ENCODE results near the gene C11orf42. TPM values are rescaled to one million over a fixed set of nuclear protein-coding genes. Genes with fewer than 3 reads are reported as not detected.

The C11orf42 gene
- total and polyA plus RNA-seq, 2 donors (not counting 3 experiments of a cell fraction or from before 2014, with no cell fraction given): not detected

DNA sequence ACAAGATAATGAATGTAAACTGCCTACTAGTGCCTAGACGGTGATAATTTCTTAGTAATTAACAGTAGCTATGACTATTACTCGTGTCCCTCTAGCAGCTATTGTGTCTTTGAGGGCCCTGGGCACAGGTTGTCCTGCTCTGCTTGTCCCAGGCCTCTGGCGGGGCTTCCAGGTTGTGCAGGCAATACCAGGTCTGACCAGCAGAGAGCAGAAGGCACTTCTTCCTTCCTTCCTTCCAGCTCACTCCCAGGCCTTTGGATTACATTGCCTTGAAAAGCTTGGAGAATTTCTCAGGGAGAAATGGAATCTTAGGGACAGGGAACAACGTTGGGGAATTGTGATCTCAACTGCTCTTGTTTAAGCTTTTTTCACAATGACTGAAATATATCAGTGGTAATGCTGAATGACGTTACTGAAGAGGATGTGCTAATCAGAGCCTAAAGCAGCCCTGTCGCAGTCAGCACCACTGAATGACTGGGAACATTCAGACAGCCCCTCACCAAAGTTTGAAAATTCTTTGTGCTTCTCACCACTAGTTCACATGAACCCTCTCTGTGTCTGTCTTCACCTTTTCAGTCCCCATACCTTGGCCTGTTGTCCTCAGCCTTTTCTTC is 45.9 kb downstream of the C11orf42 start:
- peaks cover 19 to 28% of the 10 kb centered on the region in 2 experiments for H3K27me3 ChIP-seq (ENCODE audit: control insufficient read depth in 2 of 2, insufficient read depth in 2 of 2, low read length in 2 of 2)
- dilution Hi-C loops (cut with MboI; ENCODE audit: extremely low pct_ligation_motif_present, low sequenced_read_pairs) (no loop called here), intact Hi-C loops (cut with micrococcal nuclease) (loop anchor here (1.0 to 2.0 kb wide), 4 partner anchors 48 to 112 kb away; no protein-coding TSS in a partner anchor)
- H3K79me2 ChIP-seq (ENCODE audit: control insufficient read depth, insufficient read depth, low read length): no peaks in the 10 kb centered on the region
- TF ChIP-seq, protein P1, sequence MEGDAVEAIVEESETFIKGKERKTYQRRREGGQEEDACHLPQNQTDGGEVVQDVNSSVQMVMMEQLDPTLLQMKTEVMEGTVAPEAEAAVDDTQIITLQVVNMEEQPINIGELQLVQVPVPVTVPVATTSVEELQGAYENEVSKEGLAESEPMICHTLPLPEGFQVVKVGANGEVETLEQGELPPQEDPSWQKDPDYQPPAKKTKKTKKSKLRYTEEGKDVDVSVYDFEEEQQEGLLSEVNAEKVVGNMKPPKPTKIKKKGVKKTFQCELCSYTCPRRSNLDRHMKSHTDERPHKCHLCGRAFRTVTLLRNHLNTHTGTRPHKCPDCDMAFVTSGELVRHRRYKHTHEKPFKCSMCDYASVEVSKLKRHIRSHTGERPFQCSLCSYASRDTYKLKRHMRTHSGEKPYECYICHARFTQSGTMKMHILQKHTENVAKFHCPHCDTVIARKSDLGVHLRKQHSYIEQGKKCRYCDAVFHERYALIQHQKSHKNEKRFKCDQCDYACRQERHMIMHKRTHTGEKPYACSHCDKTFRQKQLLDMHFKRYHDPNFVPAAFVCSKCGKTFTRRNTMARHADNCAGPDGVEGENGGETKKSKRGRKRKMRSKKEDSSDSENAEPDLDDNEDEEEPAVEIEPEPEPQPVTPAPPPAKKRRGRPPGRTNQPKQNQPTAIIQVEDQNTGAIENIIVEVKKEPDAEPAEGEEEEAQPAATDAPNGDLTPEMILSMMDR (IDR thresholded peaks at IDR 0.05; ENCODE audit: extremely low read depth in 1 of 2, insufficient read depth in 1 of 2, low read depth in 1 of 2, low read length in 2 of 2): peak; percentile 76 to 78
- no peak for TF ChIP-seq JUN (IDR thresholded peaks at IDR 0.05; ENCODE audit: borderline replicate concordance, insufficient read depth, insufficient read length, low read depth)
- no peak overlapping the region for H2AFZ ChIP-seq (ENCODE audit: low read depth, low read length)
- H3K4me2 ChIP-seq (ENCODE audit: insufficient read depth, low read length): no peak overlapping the region
- H3K9me1 ChIP-seq (replicated peaks; ENCODE audit: control insufficient read depth, extremely low read depth, insufficient read depth, low read length): no peaks in the 10 kb centered on the region
- no peak overlapping the region for H3K9ac ChIP-seq (replicated peaks; ENCODE audit: extremely low read depth, insufficient read depth, low read length)
- H3K4me1 ChIP-seq (ENCODE audit: control insufficient read depth, extremely low read depth, insufficient read depth, low read length): peaks cover 5% of the 10 kb centered on the region
- no peaks in the 10 kb centered on the region for H4K20me1 ChIP-seq (replicated peaks; ENCODE audit: control insufficient read depth, extremely low read depth, insufficient read depth, low read length)
- ChIA-PET CTCF (interaction anchor here (0.7 to 7.7 kb wide), 26 partner anchors 10 to 259 kb away, joined by 3 to 167 read pairs (median 6); partner anchors contain the start of genes CNGA4 and FHIP1B), POLR2A (no interaction called here)
- no peaks in the 10 kb centered on the region for H3K36me3 ChIP-seq (ENCODE audit: control insufficient read depth in 2 of 2, extremely low read depth in 1 of 2, insufficient read depth in 2 of 2, low read length in 2 of 2)
- peak; percentile 88 for FAIRE-seq
- DNase-seq (ENCODE audit: low read depth, low spot score): peak; percentile 47
- no peak overlapping the region for H3K27ac ChIP-seq (ENCODE audit: insufficient read depth, low read depth, low read length)
- BruUV-seq (replicated peaks): no TSS peak
- H3K4me3 ChIP-seq (replicated peaks in 1 of 3; ENCODE audit: insufficient read depth in 1 of 3, low read depth in 1 of 3, low read length in 3 of 3): no peak overlapping the region
- H3K9me3 ChIP-seq (replicated peaks; ENCODE audit: control insufficient read depth, insufficient read depth, low read length): no peaks in the 10 kb centered on the region

DNA sequence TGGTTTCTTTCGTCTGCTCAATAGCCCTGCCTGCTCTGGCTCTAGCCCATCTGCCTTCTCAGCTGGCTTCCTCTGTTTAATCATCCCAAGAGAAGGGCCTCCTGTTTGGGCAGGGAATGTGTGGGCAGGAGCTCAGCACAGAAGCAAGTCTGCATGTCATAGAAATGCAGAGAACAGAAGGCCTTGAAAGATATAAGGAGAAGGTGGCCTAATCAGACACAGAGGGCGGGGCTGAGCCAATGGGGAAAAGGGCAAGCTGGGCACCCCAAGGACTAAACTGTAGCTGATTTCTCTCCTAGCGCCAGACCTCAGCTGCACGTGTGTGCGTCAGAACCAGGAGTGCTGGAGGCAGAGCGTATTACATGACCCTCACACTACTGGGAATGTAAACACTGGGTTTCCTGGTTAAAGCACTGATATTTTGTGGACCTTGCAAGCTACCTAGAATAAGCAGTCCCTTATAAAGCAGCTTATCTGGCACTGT is 46.7 kb downstream of the C11orf42 start:
- Histone ChIP-seq H2AFZ (ENCODE audit: low read depth, low read length) (no peak overlapping the region), H3K4me3 (replicated peaks in 1 of 3; ENCODE audit: insufficient read depth in 1 of 3, low read depth in 1 of 3, low read length in 3 of 3) (no peak overlapping the region), H3K79me2 (ENCODE audit: control insufficient read depth, insufficient read depth, low read length) (no peaks in the 10 kb centered on the region), H3K9ac (replicated peaks; ENCODE audit: extremely low read depth, insufficient read depth, low read length) (no peak overlapping the region), H3K36me3 (ENCODE audit: control insufficient read depth in 2 of 2, extremely low read depth in 1 of 2, insufficient read depth in 2 of 2, low read length in 2 of 2) (no peaks in the 10 kb centered on the region), H3K4me1 (ENCODE audit: control insufficient read depth, extremely low read depth, insufficient read depth, low read length) (peaks cover 5% of the 10 kb centered on the region), H3K27ac (ENCODE audit: insufficient read depth, low read depth, low read length) (no peak overlapping the region), H4K20me1 (replicated peaks; ENCODE audit: control insufficient read depth, extremely low read depth, insufficient read depth, low read length) (no peaks in the 10 kb centered on the region), H3K9me3 (replicated peaks; ENCODE audit: control insufficient read depth, insufficient read depth, low read length) (no peaks in the 10 kb centered on the region), H3K9me1 (replicated peaks; ENCODE audit: control insufficient read depth, extremely low read depth, insufficient read depth, low read length) (no peaks in the 10 kb centered on the region), H3K4me2 (ENCODE audit: insufficient read depth, low read length) (no peak overlapping the region), H3K27me3 (ENCODE audit: control insufficient read depth in 2 of 2, insufficient read depth in 2 of 2, low read length in 2 of 2) (peaks cover 25 to 35% of the 10 kb centered on the region in 2 experiments)
- DNase-seq (ENCODE audit: low read depth, low spot score) (peak; percentile 22), FAIRE-seq (no peak)
- ChIA-PET CTCF (interaction anchor here (0.9 to 7.7 kb wide), 17 partner anchors 10 to 260 kb away, joined by 3 to 167 read pairs (median 9); partner anchors contain the start of gene FHIP1B), POLR2A (no interaction called here)
- no TSS peak for BruUV-seq (replicated peaks)
- intact Hi-C loops (cut with micrococcal nuclease) (loop anchor here (1.0 to 2.0 kb wide), 4 partner anchors 47 to 111 kb away; no protein-coding TSS in a partner anchor), dilution Hi-C loops (cut with MboI; ENCODE audit: extremely low pct_ligation_motif_present, low sequenced_read_pairs) (no loop called here)
- TF ChIP-seq POLR2A (IDR thresholded peaks at IDR 0.05; ENCODE audit: low read depth, low read length) (no peak), JUN (IDR thresholded peaks at IDR 0.05; ENCODE audit: borderline replicate concordance, insufficient read depth, insufficient read length, low read depth) (no peak), POLR2AphosphoS5 (IDR thresholded peaks at IDR 0.05; ENCODE audit: insufficient read depth, low read depth, low read length) (no peak), FOS (IDR thresholded peaks at IDR 0.05; ENCODE audit: borderline replicate concordance, insufficient read depth, low read length) (no peak), GATA2 (IDR thresholded peaks at IDR 0.05; ENCODE audit: insufficient read depth, insufficient read length, low read depth, low read length) (no peak), MYC (IDR thresholded peaks at IDR 0.05; ENCODE audit: low read depth, low read length) (no peak), EZH2 (IDR thresholded peaks at IDR 0.05; ENCODE audit: borderline replicate concordance, low read depth, low read length, severe bottlenecking) (no peak)
- TF ChIP-seq, protein P2, sequence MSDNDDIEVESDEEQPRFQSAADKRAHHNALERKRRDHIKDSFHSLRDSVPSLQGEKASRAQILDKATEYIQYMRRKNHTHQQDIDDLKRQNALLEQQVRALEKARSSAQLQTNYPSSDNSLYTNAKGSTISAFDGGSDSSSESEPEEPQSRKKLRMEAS (IDR thresholded peaks at IDR 0.05; ENCODE audit: insufficient read depth, insufficient read length): no peak
- TF ChIP-seq, protein P1 (IDR thresholded peaks at IDR 0.05; ENCODE audit: extremely low read depth in 1 of 2, insufficient read depth in 1 of 2, low read depth in 1 of 2, low read length in 2 of 2): no peak

Measured in endothelial cell of umbilical vein (primary cell).